Gastroesophageal sphincter (tissue), 3 donors: ENCODE measurements around the gene MAPK11.

Experiments used
- CTCF ChIP-seq, 4 experiments: fragments of 200-600 bp in 2 of 4; fragments of 450-650 bp in 2 of 4; sonication (generic) in 1 of 4; IDR thresholded peaks; one replicate each; pipeline ENCODE4 v1.5.1; 2017 to 2019; ENCODE audit warnings: antibody characterized with exemption in 4 of 4, mild to moderate bottlenecking in 2 of 4, moderate library complexity in 2 of 4
- EP300 ChIP-seq: sonication (generic); formaldehyde crosslinking; IDR thresholded peaks from one replicate; pipeline ENCODE4 v1.6.1; 2017; ENCODE audit warnings: antibody characterized with exemption, mild to moderate bottlenecking
- POLR2A ChIP-seq, 2 donors: fragments of 450-650 bp; IDR thresholded peaks; one replicate each; pipeline ENCODE4 v1.6.1; 2017; ENCODE audit warnings: antibody characterized with exemption in 2 of 2, mild to moderate bottlenecking in 2 of 2, moderate library complexity in 1 of 2

- TF ChIP-seq EP300 (no peak), CTCF (IDR thresholded peaks at IDR 0.05) (no peak), POLR2A (IDR thresholded peaks at IDR 0.05) (no peak)
These were observed 49.3 kb upstream of the MAPK11 start for GRCh38 chr22:50319503-50319951.
